HG03342 (cell line): Measurements from ENCODE around the gene DLGAP5.
A peak's percentile ranks its signal among the peaks of the same experiment; 100 is the strongest.

ENCODE experiments used
- ATAC-seq: cut with Tn5 transposase; IDR thresholded peaks from one replicate; pipeline ENCODE4 v1.9.1; 2021; ENCODE audit warnings: mild to moderate bottlenecking, moderate library complexity; ENCODE audit not compliant: unreplicated experiment

Gene DLGAP5

GRCh38 chr14:55188686-55189295 is 2.6 kb downstream of the DLGAP5 start:
- ATAC-seq: no peak

DNA sequence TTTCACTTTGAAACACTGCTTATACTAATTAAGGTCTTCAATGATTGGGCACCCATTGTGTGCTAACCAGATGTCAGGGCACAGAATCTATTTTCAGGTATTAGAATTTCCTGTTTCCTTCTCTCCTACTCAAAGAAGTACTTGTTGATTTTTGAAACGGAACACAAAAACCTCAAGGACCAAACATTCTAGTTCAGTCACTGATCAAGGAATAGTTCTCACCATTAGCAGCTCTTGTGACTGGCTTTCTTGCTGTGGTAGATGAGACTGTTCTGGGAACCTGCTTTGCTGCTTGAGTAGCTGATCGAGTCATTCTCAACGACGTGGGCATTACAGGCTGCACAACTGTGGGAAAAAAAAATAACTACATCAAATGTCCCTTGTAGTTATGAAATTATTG is 11.0 kb downstream of the DLGAP5 start:
- peak; percentile 61 for ATAC-seq

DNA sequence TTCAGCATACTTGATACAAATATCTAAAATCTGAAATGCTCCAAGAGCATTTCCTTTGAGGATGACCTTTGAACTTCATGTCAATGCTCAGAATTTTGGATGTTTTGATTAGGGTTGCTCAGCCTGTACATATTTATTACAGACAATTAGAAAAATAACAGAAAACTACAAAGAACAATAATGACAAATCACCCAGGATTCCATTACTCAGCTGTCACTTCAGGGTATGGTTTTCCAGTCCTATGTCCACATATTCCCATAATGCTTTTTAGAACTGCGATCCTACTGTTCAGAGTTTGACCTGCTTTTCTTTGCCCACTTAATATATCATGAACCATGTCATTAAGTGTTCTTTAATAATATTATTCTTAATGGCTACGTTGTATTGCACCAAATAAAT is 11.4 kb downstream of the DLGAP5 start:
- ATAC-seq: no peak

- ATAC-seq: no peak
Observed at GRCh38 chr14:55170526-55170925, 20.9 kb downstream of the DLGAP5 start.

DNA sequence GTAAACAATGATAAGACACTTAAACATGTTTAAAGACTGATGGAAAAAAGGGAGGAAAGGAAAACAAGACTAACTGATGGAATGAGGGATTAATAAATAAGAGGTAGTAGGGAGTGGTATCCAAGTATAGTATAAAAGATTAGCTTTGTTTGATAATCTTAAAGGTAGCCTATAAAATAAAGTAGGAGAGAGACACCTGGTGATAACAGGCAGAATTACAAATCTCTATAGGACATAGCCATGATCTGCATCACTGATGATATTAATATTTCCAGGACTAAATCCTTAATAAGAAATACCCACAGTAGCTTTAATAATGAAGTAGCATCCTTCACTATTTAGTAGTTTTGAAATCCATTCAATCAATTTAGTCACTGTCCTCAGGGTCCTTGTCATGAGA is 30.4 kb downstream of the DLGAP5 start:
- ATAC-seq: no peak

DNA sequence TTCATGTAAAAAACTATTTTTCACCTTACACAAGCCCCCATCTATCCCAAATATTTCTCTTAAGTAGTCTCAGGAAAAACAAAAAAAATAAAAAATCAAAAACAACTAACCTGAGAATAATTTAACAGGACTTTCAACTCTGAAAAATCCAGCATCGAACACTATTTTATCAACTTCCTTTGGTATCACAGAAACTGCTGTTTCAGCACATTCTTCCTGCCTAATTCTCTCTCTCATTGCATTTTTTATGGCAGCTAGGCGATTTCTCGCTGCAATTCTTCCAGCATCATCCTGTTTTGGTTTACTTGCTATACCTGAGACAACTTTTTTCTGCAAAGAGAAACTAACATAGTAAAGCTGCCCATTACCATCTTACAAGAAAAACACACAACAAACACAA is 33.0 kb downstream of the DLGAP5 start:
- ATAC-seq: no peak

- no peak for ATAC-seq
Observed at GRCh38 chr14:55157080-55157479, 34.3 kb downstream of the DLGAP5 start.

GRCh38 chr14:55153951-55154350 is 37.4 kb downstream of the DLGAP5 start:
- no peak for ATAC-seq

DNA sequence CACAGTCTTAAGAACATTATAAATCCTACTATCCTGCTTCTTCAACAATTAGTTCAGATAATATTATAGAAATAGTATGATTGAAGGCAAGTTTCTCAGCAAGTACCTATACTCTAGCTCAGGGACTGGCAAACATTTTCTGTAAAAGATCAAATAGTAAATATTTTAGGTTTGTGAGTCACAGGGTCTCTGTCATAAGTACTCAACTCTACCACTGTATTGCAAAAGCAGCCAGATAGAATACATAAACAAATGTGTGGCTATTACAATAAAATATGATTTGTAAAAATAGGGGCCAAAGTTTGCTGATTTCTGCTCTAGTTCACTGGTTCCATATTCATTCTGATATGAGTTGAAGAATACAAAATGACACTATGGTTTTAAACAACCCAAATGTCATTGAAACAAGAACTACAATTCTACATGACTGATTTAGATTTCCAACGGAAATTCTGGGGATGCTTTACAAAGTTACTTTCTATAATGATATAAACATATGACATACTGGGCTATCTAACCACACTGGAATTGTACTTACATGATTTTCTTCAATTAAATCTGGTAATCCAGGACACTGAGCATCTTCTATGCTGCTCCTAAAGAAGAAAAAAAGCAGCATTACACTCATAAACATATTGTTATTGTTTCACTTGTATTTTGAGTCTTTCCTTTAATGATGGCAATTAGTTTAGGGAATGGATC is 39.2 kb downstream of the DLGAP5 start:
- no peak for ATAC-seq

- ATAC-seq: no peak
Observed at GRCh38 chr14:55151601-55152000, 39.8 kb downstream of the DLGAP5 start.

DNA sequence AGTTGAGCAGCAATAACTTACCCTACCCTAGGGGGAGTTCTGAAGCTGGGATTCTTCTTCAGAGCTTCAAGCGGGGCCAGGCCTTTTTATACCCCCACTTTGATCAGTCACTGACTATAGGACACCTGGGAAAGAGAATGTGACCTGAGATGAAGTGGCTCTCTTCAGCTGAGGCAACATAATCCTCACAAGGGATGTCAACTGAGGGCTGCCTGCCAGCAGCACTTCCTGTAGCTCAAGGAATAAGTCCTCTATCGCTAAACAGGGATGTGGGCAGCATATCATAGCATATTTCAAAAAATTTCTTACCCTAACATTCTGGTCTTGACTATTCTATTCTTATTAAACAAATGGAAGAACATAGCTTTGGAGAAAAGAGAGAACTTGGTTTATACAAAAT is 45.0 kb downstream of the DLGAP5 start:
- ATAC-seq: no peak

DNA sequence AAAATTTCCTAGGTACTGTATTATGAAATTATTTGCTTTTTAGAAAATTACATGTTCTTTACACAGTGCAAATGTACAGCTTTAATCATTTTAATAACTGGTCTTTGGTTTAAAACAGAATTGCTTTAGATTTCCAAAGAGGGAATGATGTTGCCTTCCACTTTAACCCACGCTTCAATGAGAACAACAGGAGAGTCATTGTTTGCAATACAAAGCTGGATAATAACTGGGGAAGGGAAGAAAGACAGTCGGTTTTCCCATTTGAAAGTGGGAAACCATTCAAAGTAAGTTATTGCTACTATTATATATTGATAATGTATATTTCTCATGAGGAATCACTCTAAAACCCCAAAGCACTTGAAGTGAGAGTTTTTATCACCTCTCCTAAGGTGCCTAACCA is 48.9 kb downstream of the DLGAP5 start:
- ATAC-seq: no peak

DNA sequence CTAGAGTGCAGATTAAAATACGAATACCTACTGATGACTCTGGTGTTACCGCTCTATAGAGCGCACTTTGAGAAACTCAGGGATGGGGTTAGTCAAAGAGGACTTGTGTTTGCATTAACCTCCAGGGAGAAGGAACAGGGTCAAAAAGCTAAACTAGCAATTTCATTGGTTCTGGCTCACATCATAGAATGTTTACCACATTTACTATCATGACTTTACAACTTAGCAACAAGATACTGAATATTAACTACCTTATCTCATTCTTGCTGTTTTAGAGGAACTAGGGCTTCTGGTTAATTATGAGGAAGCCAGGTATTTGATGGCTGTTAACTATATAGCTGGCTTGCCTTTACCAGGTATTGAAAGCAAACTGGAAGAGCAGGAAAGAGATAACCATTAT is 49.6 kb downstream of the DLGAP5 start:
- no peak for ATAC-seq

DNA sequence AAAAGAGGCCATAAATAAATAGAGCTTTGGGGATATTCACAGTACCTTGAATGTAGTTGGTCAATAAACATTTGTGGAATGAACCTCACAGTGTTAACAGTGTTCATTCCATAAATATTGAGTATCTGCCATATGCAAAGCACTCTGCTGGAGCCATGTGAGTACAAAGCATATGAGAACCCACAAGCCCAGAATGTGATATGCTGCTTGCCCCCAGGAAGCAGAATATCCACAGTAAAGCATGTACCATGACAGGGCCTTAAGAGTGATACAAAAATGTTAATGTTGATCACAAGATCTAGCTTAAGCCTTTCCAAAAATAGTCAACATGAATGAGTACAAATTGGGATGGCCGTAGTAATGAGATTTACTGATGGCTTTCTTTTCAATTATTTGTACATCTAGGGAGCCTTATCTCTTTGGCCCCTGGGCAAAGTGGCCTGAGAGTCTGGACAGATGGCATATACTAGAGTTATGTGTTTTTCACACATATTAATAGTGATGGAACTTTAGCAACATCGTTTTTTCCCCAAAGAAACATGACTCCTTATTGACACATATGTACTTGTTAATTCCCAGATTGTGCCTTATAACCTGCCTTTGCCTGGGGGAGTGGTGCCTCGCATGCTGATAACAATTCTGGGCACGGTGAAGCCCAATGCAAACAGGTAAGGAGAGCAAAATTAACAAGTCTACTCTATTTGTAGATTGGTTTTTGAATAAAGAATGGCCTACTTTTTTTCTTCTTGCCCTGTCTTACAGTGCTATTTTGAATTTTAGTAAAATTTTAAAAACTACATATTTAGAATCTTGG is 51.5 kb downstream of the DLGAP5 start:
- no peak for ATAC-seq

DNA sequence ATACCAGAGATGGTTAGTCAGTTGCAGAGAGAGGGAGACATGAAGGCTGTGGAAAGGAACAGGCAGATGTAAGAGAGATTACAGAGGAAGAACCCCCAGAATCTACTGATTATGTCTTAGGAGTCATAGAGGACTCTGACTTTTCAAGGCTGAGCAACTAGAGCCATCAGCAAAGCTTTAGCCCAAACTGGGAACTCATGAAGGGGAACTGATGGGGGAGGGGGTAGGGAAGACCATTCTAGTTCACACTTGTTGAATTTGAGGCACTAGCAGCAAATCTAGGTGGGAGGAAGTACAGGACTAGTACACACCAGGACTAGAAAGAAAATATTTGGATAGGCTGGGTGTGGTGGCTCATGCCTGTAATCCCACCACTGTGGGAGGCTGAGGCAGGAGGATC is 52.2 kb downstream of the DLGAP5 start:
- no peak for ATAC-seq

GRCh38 chr14:55138091-55138490 is 53.3 kb downstream of the DLGAP5 start:
- ATAC-seq: no peak

DNA sequence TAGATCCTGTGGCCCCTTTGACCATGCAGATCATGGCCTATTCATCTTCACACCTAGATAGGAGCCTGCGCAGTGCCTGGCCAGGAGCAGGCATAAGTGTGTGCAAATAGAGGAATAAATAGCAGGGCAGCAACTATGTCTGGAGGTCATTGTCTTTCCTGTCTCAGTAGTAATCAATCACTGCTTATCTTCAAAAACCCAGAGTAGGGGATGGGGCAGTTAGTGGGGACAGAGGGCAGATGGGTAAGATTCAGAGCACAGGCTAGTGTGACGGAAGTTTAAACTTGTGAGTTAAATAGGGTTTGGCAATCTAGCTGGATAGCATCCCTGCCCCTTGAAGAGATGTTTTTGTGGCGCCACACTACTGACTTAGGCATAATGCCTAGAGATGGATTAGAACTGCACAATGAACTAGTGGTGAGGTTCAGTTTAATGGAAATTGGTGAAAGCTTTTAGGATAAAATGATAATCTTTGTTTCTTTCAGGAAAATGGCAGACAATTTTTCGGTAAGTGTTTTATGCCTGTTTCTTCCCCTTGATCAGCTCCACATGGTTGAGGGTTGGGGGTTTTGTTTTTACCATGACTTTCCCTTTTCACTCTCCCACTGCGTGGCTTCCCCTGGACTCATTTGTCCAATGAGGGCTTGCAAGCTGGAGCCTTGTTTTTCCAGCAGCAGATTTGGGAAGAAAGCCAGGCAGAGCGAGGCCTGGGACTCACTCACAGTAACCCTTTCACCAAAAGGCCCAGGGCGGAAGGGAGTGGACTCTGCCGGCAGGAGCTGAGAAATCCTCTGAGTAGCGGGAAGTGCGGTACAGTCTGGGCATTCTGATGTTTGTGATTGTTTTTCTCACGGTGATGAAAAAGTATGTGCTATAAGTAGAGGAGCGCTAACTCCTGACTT is 54.2 kb downstream of the DLGAP5 start:
- ATAC-seq: no peak

- no peak for ATAC-seq
Observed at GRCh38 chr14:55136241-55136640, 55.1 kb downstream of the DLGAP5 start.

DNA sequence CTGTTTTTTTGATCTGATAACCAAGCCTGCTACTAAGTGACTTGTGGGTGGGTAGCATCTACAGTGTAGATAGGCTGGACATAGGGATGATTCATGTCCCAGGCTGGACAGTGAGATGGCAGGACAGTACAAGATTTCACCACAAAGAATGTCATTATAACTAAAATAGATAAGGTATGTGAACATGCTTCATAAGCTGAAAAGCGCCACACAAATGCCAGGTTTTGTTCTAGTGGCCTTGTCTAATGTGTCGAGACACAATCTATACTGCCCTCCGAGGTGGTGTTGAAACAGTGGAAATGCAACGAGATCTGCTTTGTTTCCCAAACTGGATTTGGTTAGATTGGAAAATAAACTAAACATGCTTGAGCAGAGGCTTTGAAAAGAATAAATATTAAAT is 58.0 kb downstream of the DLGAP5 start:
- ATAC-seq: no peak

- no peak for ATAC-seq
Observed at GRCh38 chr14:55131370-55132137, 59.8 kb downstream of the DLGAP5 start.
